Stimulated activated CD4-positive, alpha-beta T cell treated with anti-CD3 and anti-CD28 coated beads, Interleukin-4, amount 100 ng/mL, for 1 hour (primary cell): ENCODE results near the gene FAM180A.
"Not testable (repeated sequence)": the region's sequence is repeated elsewhere in the genome, so short reads cannot be mapped to it uniquely, and the experiment has no call there.

Experiments
- DNase-seq: peaks from one replicate; pipeline ENCODE4 v3.0.0-alpha.2; 2020

Gene FAM180A

GRCh38 chr7:135737306-135737647, 11.3 kb downstream of the FAM180A start:
- DNase-seq, result not testable (repeated sequence)

- DNase-seq, result no peak
Observed at GRCh38 chr7:135736586-135737305, 11.9 kb downstream of the FAM180A start.

- no peak for DNase-seq
Observed at GRCh38 chr7:135734343-135734689, 14.3 kb downstream of the FAM180A start.

- DNase-seq, result no peak
Observed at GRCh38 chr7:135733603-135734342, 14.8 kb downstream of the FAM180A start.

GRCh38 chr7:135731131-135731530, 17.5 kb downstream of the FAM180A start:
- no peak for DNase-seq

- no peak for DNase-seq
Observed at GRCh38 chr7:135729230-135729629, 19.4 kb downstream of the FAM180A start.

GRCh38 chr7:135728136-135728669, 20.4 kb downstream of the FAM180A start, which contains the start of gene SLC13A4:
SLC13A4 (minus strand) TSS chr7:135728186; CDS start chr7:135727496, 690 bp downstream.
- no peak for DNase-seq

- DNase-seq, result no peak
Observed at GRCh38 chr7:135726911-135727673, 21.5 kb downstream of the FAM180A start.

- no peak for DNase-seq
Observed at GRCh38 chr7:135726276-135726788, 22.3 kb downstream of the FAM180A start.

GRCh38 chr7:135723411-135723810, 25.2 kb downstream of the FAM180A start:
- no peak for DNase-seq

- DNase-seq, result no peak
Observed at GRCh38 chr7:135721198-135721820, 27.3 kb downstream of the FAM180A start.

- DNase-seq, result no peak
Observed at GRCh38 chr7:135719688-135720087, 28.9 kb downstream of the FAM180A start.

- no peak for DNase-seq
Observed at GRCh38 chr7:135718794-135719437, 29.7 kb downstream of the FAM180A start.

GRCh38 chr7:135718219-135718618, 30.4 kb downstream of the FAM180A start:
- no peak for DNase-seq

- DNase-seq, result no peak
Observed at GRCh38 chr7:135717693-135718092, 30.9 kb downstream of the FAM180A start.

- no peak for DNase-seq
Observed at GRCh38 chr7:135716677-135717238, 31.9 kb downstream of the FAM180A start.

- no peak for DNase-seq
Observed at GRCh38 chr7:135715673-135716072, 32.9 kb downstream of the FAM180A start.

GRCh38 chr7:135715055-135715522, 33.5 kb downstream of the FAM180A start:
- DNase-seq, result no peak

- DNase-seq, result no peak
Observed at GRCh38 chr7:135714534-135715009, 34.0 kb downstream of the FAM180A start.

- no peak for DNase-seq
Observed at GRCh38 chr7:135713836-135714470, 34.7 kb downstream of the FAM180A start.

- no peak for DNase-seq
Observed at GRCh38 chr7:135712796-135713195, 35.8 kb downstream of the FAM180A start.
